Brain microvascular endothelial cell (primary cell): ENCODE measurements around the gene ZCCHC10.
"Not testable (repeated sequence)": the region's sequence is repeated elsewhere in the genome, so short reads cannot be mapped to it uniquely, and the experiment has no call there.

Experiments
- DNase-seq: peaks from one replicate; pipeline ENCODE4 v3.0.0-alpha.2; 2020
- H3K27ac ChIP-seq: fragments of 250-450 bp; sonication (Bioruptor Pico); 2 replicates; pipeline ENCODE4 v1.5.1; 2020; ENCODE audit warnings: mild to moderate bottlenecking, moderate library complexity
- H3K27me3 ChIP-seq: fragments of 250-450 bp; sonication (Bioruptor Pico); replicated peaks from 2 replicates; pipeline ENCODE4 v1.5.1; 2020; ENCODE audit warnings: mild to moderate bottlenecking
- H3K36me3 ChIP-seq: fragments of 250-450 bp; sonication (Bioruptor Pico); replicated peaks from 2 replicates; pipeline ENCODE4 v1.5.1; 2020; ENCODE audit warnings: mild to moderate bottlenecking
- H3K4me3 ChIP-seq: 2 replicates; pipeline ENCODE4 v1.5.1; 2011; ENCODE audit warnings: low read depth, mild to moderate bottlenecking, control low read depth, low read length, moderate library complexity
- CTCF ChIP-seq: IDR thresholded peaks from 2 replicates; pipeline ENCODE4 v1.5.1; 2011; ENCODE audit warnings: low read depth, mild to moderate bottlenecking, moderate library complexity, low read length, control low read depth, inconsistent platforms; ENCODE audit errors: missing control alignments
- in situ Hi-C: cut with HindIII; loops from 2 replicates; pipeline ENCODE4 v1.10.0; 2017; ENCODE audit warnings: low sequenced_read_pairs, low pct_ligation_motif_present

The ZCCHC10 gene

DNA sequence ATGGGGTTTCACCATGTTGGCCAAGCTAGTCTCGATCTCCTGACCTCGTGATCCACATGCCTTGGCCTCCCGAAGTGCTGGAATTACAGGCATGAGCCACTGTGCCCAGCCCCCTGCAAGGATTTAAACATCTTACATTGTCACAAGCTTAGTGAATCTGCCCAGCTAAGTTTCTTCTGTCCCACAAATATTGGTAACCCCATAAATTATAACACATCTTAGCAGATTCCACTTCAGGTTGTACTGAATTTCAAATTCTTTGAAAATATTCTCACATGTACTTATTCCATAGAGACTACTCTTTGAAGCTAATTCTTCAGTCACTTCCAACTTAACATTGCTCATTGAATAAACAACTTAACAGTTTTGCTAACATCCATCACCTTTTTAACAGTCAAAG lies 49.5 kb downstream of the ZCCHC10 start:
- no peak overlapping the region for H3K27ac ChIP-seq
- H3K4me3 ChIP-seq = no peak overlapping the region
- H3K27me3 ChIP-seq = no peaks in the 10 kb centered on the region
- TF ChIP-seq CTCF = no peak
- in situ Hi-C loops = no loop called here
- H3K36me3 ChIP-seq = no peaks in the 10 kb centered on the region
- no peak for DNase-seq

DNA sequence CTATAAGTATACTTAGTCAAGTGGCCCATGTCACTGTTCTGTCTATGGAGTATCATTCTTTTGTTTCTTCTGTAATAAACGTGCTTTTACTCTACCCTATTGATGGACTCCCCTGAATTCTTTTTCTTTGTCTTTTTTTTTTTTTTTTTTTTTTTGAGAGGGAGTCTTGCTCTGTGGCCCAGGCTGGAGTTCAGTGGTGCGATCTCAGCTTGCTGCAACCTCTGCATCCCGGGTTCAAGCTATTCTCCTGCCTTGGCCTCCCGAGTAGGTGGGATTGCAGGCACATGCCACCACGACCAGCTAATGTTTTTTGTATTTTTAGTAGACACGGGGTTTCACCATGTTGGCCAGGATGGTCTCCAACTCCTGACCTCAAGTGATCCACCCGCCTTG lies 53.9 kb downstream of the ZCCHC10 start:
- H3K27me3 ChIP-seq, DNase-seq, in situ Hi-C loops, H3K36me3 ChIP-seq, H3K4me3 ChIP-seq, H3K27ac ChIP-seq: not testable (repeated sequence)

DNA sequence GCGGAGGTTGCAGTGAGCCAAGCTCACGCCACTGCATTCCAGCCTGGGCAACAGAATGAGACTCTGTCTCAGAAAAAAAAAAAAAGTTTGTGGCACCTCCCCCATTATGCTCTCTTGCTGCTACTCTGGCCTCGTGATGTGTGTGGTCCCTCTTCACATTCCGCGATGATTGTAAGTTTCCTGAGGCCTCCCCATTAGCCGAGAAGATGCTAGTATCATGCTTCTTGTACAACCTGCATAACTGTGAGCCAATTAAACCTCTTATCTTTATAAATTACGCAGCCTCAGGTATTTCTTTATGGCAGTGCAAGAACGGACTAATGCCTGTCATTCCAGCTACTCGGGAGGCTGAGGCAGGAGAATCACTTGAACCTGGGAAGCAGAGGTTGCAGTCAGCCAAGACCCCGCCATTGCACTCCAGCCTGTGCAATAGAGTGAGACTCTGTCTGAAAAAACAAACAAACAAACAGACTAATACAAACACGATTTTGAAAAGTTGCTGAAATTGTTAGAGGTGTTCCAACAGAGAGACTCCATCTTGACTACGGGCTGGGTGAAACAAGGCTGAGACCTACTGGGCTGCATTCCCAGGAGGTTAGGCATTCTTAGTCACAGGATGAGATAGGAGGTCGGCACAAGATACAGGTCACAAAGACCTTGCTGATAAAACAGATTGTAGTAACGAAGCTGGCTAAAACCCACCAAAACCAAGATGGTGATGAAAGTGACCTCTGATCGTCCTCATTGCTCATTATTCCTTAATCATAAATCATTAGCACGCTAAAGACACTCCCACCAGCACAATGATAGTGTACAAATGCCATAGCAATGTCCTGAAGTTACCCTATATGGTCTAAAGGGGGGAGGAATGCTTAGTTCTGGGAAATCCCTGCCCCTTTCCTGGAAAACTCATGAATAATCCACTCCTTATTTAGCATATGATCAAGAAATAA lies 54.6 kb downstream of the ZCCHC10 start:
- Histone ChIP-seq H3K27ac (no peak overlapping the region), H3K36me3 (no peaks in the 10 kb centered on the region), H3K4me3 (no peak overlapping the region), H3K27me3 (no peaks in the 10 kb centered on the region)
- no peak for DNase-seq
- in situ Hi-C loops = no loop called here
- TF ChIP-seq CTCF = no peak

DNA sequence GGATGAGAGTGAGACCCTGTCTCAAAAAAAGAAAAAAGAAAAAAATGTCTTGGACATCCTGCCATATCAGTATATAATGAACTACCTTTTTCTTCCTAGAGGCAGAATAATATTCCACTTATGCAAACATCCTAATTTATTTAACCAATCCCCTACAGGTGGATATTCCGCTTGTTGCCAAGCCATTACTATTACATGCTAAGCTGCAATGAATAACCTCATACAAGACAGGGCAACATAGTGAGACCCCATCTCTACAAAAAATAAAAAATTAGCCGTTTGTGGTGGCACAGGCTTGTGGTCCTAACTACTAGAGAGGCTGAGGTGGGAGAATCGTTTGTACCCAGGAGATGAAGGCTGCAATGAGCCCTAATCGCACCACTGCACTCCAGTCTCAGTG lies 61.2 kb downstream of the ZCCHC10 start:
- no peak overlapping the region for H3K27ac ChIP-seq
- no peak for DNase-seq

GRCh38 chr5:132963171-132964104 lies 62.9 kb downstream of the ZCCHC10 start, which contains the start of gene AFF4:
TSS of gene AFF4 (minus strand) at chr5:132963634. CDS start at chr5:132937189, 26,445 bp downstream.
- peak; percentile 93 for DNase-seq
- H3K27me3 ChIP-seq = no peaks in the 10 kb centered on the region
- H3K36me3 ChIP-seq = peaks cover 4% of the 10 kb centered on the region
- in situ Hi-C loops = no loop called here
- no peak for TF ChIP-seq CTCF
- peak within 1 kb of the TSS; percentile 65 for H3K4me3 ChIP-seq
- peak within 1 kb of the TSS; percentile 97 for H3K27ac ChIP-seq

More for the DNA sequence above, 61.2 kb downstream of the ZCCHC10 start:
- Histone ChIP-seq H3K27me3 (no peaks in the 10 kb centered on the region), H3K36me3 (peaks cover 4% of the 10 kb centered on the region), H3K4me3 (no peak overlapping the region)
- in situ Hi-C loops = no loop called here
- no peak for TF ChIP-seq CTCF

- Histone ChIP-seq H3K36me3 (peaks cover 4% of the 10 kb centered on the region), H3K27ac (peak overlapping the region; percentile 97), H3K4me3 (peak overlapping the region; percentile 65), H3K27me3 (no peaks in the 10 kb centered on the region)
- in situ Hi-C loops = no loop called here
- no peak for TF ChIP-seq CTCF
- DNase-seq = peak; percentile 43
Observed at GRCh38 chr5:132962429-132963021, 63.8 kb downstream of the ZCCHC10 start.
